ENCODE results near the gene BBOF1.

BBOF1 gene

GRCh38 chr14:74034572-74034971, 15.4 kb downstream of the BBOF1 start:
- DNase-seq, result no peak

GRCh38 chr14:74035556-74035955, 16.4 kb downstream of the BBOF1 start:
- no peak for DNase-seq

GRCh38 chr14:74038020-74038859, 19.1 kb downstream of the BBOF1 start:
- no peak for DNase-seq

- DNase-seq, result no peak
These were observed 23.1 kb downstream of the BBOF1 start for GRCh38 chr14:74042296-74042695.

- DNase-seq, result no peak
These were observed 26.4 kb downstream of the BBOF1 start for GRCh38 chr14:74045522-74045921.

- DNase-seq, result no peak
These were observed 29.1 kb downstream of the BBOF1 start for GRCh38 chr14:74048281-74048680.

GRCh38 chr14:74049876-74050495, 30.8 kb downstream of the BBOF1 start:
- DNase-seq, result no peak

GRCh38 chr14:74062809-74063150, 43.6 kb downstream of the BBOF1 start:
- no peak for DNase-seq

GRCh38 chr14:74064426-74064825, 45.3 kb downstream of the BBOF1 start:
- no peak for DNase-seq

GRCh38 chr14:74064883-74065282, 45.7 kb downstream of the BBOF1 start:
- no peak for DNase-seq

- DNase-seq, result no peak
These were observed 46.8 kb downstream of the BBOF1 start for GRCh38 chr14:74065746-74066575.

GRCh38 chr14:74077401-74077800, 58.3 kb downstream of the BBOF1 start:
- DNase-seq, result no peak

- DNase-seq, result no peak
These were observed 61.8 kb downstream of the BBOF1 start for GRCh38 chr14:74080820-74081460.

- no peak for DNase-seq
These were observed 62.3 kb downstream of the BBOF1 start for GRCh38 chr14:74081491-74081890.

- DNase-seq, result no peak
These were observed 64.0 kb downstream of the BBOF1 start for GRCh38 chr14:74083161-74083560.

GRCh38 chr14:74083784-74084276, 64.7 kb downstream of the BBOF1 start:
- DNase-seq, result no peak

GRCh38 chr14:74084277-74085046, 65.3 kb downstream of the BBOF1 start, which contains the start of the genes ALDH6A1 and LIN52:
TSS of gene ALDH6A1 (minus strand) at chr14:74084453. CDS start at chr14:74084394, 59 bp downstream.
TSS of gene LIN52 (plus strand) at chr14:74084956. CDS start at chr14:74084975, 19 bp downstream.
- DNase-seq, result peak; percentile 100

- DNase-seq, result peak; percentile 48
These were observed 66.0 kb downstream of the BBOF1 start for GRCh38 chr14:74085047-74085637.

- DNase-seq, result no peak
These were observed 66.7 kb downstream of the BBOF1 start for GRCh38 chr14:74085828-74086227.

- no peak for DNase-seq
These were observed 70.3 kb downstream of the BBOF1 start for GRCh38 chr14:74089251-74090020.

- DNase-seq, result no peak
These were observed 86.2 kb downstream of the BBOF1 start for GRCh38 chr14:74105381-74105780.

Measured in NCI-H510A (cell line).